Lower leg skin (tissue), 3 donors: ENCODE data around the gene MBD6.

Experiments used
- POLR2A ChIP-seq, 2 donors: fragments of 450-650 bp; IDR thresholded peaks; one replicate each; pipeline ENCODE4 v1.6.1; 2016 to 2017; ENCODE audit warnings: antibody characterized with exemption in 2 of 2, mild to moderate bottlenecking in 1 of 2, moderate library complexity in 1 of 2
- TF ChIP-seq, protein P1 (sequence below), 3 donors: fragments of 450-650 bp; IDR thresholded peaks; one replicate each; pipeline ENCODE4 v1.5.1; 2016; ENCODE audit warnings: antibody characterized with exemption in 3 of 3, mild to moderate bottlenecking in 3 of 3, moderate library complexity in 2 of 3

GRCh38 chr12:57474430-57474829 lies 48.2 kb upstream of the MBD6 start:
- TF ChIP-seq, protein P1, sequence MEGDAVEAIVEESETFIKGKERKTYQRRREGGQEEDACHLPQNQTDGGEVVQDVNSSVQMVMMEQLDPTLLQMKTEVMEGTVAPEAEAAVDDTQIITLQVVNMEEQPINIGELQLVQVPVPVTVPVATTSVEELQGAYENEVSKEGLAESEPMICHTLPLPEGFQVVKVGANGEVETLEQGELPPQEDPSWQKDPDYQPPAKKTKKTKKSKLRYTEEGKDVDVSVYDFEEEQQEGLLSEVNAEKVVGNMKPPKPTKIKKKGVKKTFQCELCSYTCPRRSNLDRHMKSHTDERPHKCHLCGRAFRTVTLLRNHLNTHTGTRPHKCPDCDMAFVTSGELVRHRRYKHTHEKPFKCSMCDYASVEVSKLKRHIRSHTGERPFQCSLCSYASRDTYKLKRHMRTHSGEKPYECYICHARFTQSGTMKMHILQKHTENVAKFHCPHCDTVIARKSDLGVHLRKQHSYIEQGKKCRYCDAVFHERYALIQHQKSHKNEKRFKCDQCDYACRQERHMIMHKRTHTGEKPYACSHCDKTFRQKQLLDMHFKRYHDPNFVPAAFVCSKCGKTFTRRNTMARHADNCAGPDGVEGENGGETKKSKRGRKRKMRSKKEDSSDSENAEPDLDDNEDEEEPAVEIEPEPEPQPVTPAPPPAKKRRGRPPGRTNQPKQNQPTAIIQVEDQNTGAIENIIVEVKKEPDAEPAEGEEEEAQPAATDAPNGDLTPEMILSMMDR (IDR thresholded peaks at IDR 0.05): no peak
- TF ChIP-seq POLR2A (IDR thresholded peaks at IDR 0.05): no peak
